HG03469 (cell line): ENCODE data around the gene SGCE.

Source experiments
- ATAC-seq: cut with Tn5 transposase; IDR thresholded peaks from one replicate; pipeline ENCODE4 v1.9.1; 2021; ENCODE audit warnings: mild to moderate bottlenecking, moderate library complexity, moderate number of reproducible peaks; ENCODE audit not compliant: unreplicated experiment

Gene SGCE

GRCh38 chr7:94632338-94633013, 23.5 kb downstream of the SGCE start:
- no peak for ATAC-seq

- ATAC-seq, result no peak
These were observed 25.1 kb downstream of the SGCE start for GRCh38 chr7:94630855-94631254.

- no peak for ATAC-seq
These were observed 32.1 kb downstream of the SGCE start for GRCh38 chr7:94623820-94624219.

- ATAC-seq, result no peak
These were observed 34.8 kb downstream of the SGCE start for GRCh38 chr7:94621120-94621519.

- peak; percentile 96 for ATAC-seq
These were observed 35.2 kb downstream of the SGCE start for GRCh38 chr7:94620703-94621118.

GRCh38 chr7:94618126-94618525, 37.8 kb downstream of the SGCE start:
- no peak for ATAC-seq

GRCh38 chr7:94616855-94617254, 39.1 kb downstream of the SGCE start:
- no peak for ATAC-seq

- ATAC-seq, result no peak
These were observed 40.3 kb downstream of the SGCE start for GRCh38 chr7:94615666-94616065.

GRCh38 chr7:94612661-94613060, 43.3 kb downstream of the SGCE start:
- no peak for ATAC-seq

- ATAC-seq, result no peak
These were observed 43.7 kb downstream of the SGCE start for GRCh38 chr7:94612253-94612652.

GRCh38 chr7:94609561-94609960, 46.4 kb downstream of the SGCE start:
- no peak for ATAC-seq

GRCh38 chr7:94605031-94605430, 50.9 kb downstream of the SGCE start:
- ATAC-seq, result peak; percentile 63

GRCh38 chr7:94602181-94602580, 53.8 kb downstream of the SGCE start:
- no peak for ATAC-seq

- no peak for ATAC-seq
These were observed 55.7 kb downstream of the SGCE start for GRCh38 chr7:94600267-94600666.

- ATAC-seq, result no peak
These were observed 60.2 kb downstream of the SGCE start for GRCh38 chr7:94595717-94596116.

- ATAC-seq, result no peak
These were observed 61.1 kb downstream of the SGCE start for GRCh38 chr7:94594882-94595281.

- ATAC-seq, result peak; percentile 56
These were observed 64.8 kb downstream of the SGCE start for GRCh38 chr7:94591176-94591575.

- ATAC-seq, result no peak
These were observed 65.3 kb downstream of the SGCE start for GRCh38 chr7:94590526-94591162.

GRCh38 chr7:94588075-94588474, 67.9 kb downstream of the SGCE start:
- no peak for ATAC-seq

GRCh38 chr7:94584113-94584512, 71.8 kb downstream of the SGCE start:
- no peak for ATAC-seq

GRCh38 chr7:94580601-94581000, 75.3 kb downstream of the SGCE start:
- no peak for ATAC-seq

- no peak for ATAC-seq
These were observed 76.5 kb downstream of the SGCE start for GRCh38 chr7:94579470-94579869.

GRCh38 chr7:94578614-94579013, 77.3 kb downstream of the SGCE start:
- ATAC-seq, result no peak
